Mesenchymal stem cell (in vitro differentiated cells and primary cell): ENCODE data around the gene SV2C.

Experiments
- DNase-seq: peaks from one replicate; pipeline ENCODE4 v3.0.0-alpha.2; 2013
- H2AFZ ChIP-seq: one replicate; pipeline ENCODE4 v1.6.1; 2013; ENCODE audit warnings: low read depth, mild to moderate bottlenecking, control low read depth, inconsistent platforms, low read length, moderate library complexity
- H2AK5ac ChIP-seq: 2 replicates; pipeline ENCODE4 v1.6.1; 2013; ENCODE audit warnings: low read length, moderate library complexity, mild to moderate bottlenecking, inconsistent platforms; ENCODE audit not compliant: severe bottlenecking
- H2BK120ac ChIP-seq: one replicate; pipeline ENCODE4 v1.6.1; 2013; ENCODE audit warnings: low read depth, mild to moderate bottlenecking, inconsistent platforms, low read length, moderate library complexity
- H2BK12ac ChIP-seq, 2 experiments: one replicate each; pipeline ENCODE4 v1.6.1; 2013; ENCODE audit warnings: inconsistent platforms in 2 of 2, low read length in 2 of 2, mild to moderate bottlenecking in 2 of 2, moderate library complexity in 2 of 2, control low read depth in 1 of 2
- H2BK15ac ChIP-seq: one replicate; pipeline ENCODE4 v1.6.1; 2013; ENCODE audit warnings: mild to moderate bottlenecking, low read depth, inconsistent platforms; ENCODE audit not compliant: poor library complexity, severe bottlenecking
- H2BK5ac ChIP-seq: 2 replicates; pipeline ENCODE4 v1.6.1; 2013; ENCODE audit warnings: low read depth, mild to moderate bottlenecking, low read length, control low read depth, inconsistent platforms; ENCODE audit not compliant: poor library complexity, severe bottlenecking
- H3K14ac ChIP-seq, 2 experiments: one replicate each; pipeline ENCODE4 v1.6.1; 2013; ENCODE audit warnings: inconsistent platforms in 2 of 2, low read length in 2 of 2, control low read depth in 1 of 2, mild to moderate bottlenecking in 1 of 2, moderate library complexity in 1 of 2
- H3K18ac ChIP-seq, 2 experiments: one replicate each; pipeline ENCODE4 v1.6.1; 2013; ENCODE audit warnings: inconsistent platforms in 2 of 2, low read length in 2 of 2, control low read depth in 1 of 2, low read depth in 1 of 2, mild to moderate bottlenecking in 1 of 2
- H3K23ac ChIP-seq, 2 experiments: one replicate each; pipeline ENCODE4 v1.6.1; 2013; ENCODE audit warnings: inconsistent platforms in 2 of 2, low read length in 2 of 2, mild to moderate bottlenecking in 2 of 2, moderate library complexity in 2 of 2, control low read depth in 1 of 2
- H3K27ac ChIP-seq: 2 replicates; pipeline ENCODE4 v1.5.1; 2013; ENCODE audit warnings: mild to moderate bottlenecking, moderate library complexity, low read length, control low read depth, inconsistent platforms; ENCODE audit not compliant: poor library complexity, severe bottlenecking
- H3K27me3 ChIP-seq, 2 experiments: 2 replicates each; pipeline versions ENCODE4 v1.6.1 to v1.7.0; 2013; ENCODE audit warnings: low read length in 2 of 2, mild to moderate bottlenecking in 2 of 2, moderate library complexity in 2 of 2, control low read depth in 1 of 2, inconsistent platforms in 1 of 2; ENCODE audit not compliant: control insufficient read depth in 1 of 2, insufficient read depth in 1 of 2
- H3K36me3 ChIP-seq, 2 experiments: 2 replicates each; pipeline versions ENCODE4 v1.6.1 to v1.7.0; 2013; ENCODE audit warnings: low read length in 2 of 2, control low read depth in 1 of 2, inconsistent platforms in 1 of 2, low read depth in 1 of 2, mild to moderate bottlenecking in 1 of 2; ENCODE audit not compliant: insufficient read depth in 2 of 2, control insufficient read depth in 1 of 2
- H3K4ac ChIP-seq, 2 experiments: one replicate each; pipeline ENCODE4 v1.6.1; 2013; ENCODE audit warnings: inconsistent platforms in 2 of 2, low read length in 2 of 2, mild to moderate bottlenecking in 2 of 2, moderate library complexity in 2 of 2, control low read depth in 1 of 2, low read depth in 1 of 2
- H3K4me1 ChIP-seq: 2 replicates; pipeline ENCODE4 v1.6.1; 2013; ENCODE audit warnings: low read depth, low read length, control low read depth; ENCODE audit not compliant: control insufficient read depth, insufficient read depth
- H3K4me2 ChIP-seq: 2 replicates; pipeline ENCODE4 v1.6.1; 2013; ENCODE audit warnings: low read length, mild to moderate bottlenecking, inconsistent platforms; ENCODE audit not compliant: poor library complexity, severe bottlenecking
- H3K4me3 ChIP-seq, 2 experiments: 2 replicates each; pipeline versions ENCODE4 v1.5.1 to v1.7.0; 2013; ENCODE audit warnings: low read length in 2 of 2, mild to moderate bottlenecking in 2 of 2, control low read depth in 1 of 2, low read depth in 1 of 2; ENCODE audit not compliant: insufficient read depth in 1 of 2
- H3K79me1 ChIP-seq: replicated peaks from 2 replicates; pipeline ENCODE4 v1.6.1; 2013; ENCODE audit warnings: mild to moderate bottlenecking, control low read depth, low read length, inconsistent platforms; ENCODE audit not compliant: poor library complexity, severe bottlenecking
- H3K9ac ChIP-seq: 2 replicates; pipeline ENCODE4 v1.7.0; 2013; ENCODE audit warnings: mild to moderate bottlenecking, low read length, moderate library complexity
- H3K9me3 ChIP-seq: 2 replicates; pipeline ENCODE4 v1.7.0; 2013; ENCODE audit warnings: mild to moderate bottlenecking, low read length; ENCODE audit not compliant: control insufficient read depth
- H4K8ac ChIP-seq: one replicate; pipeline ENCODE4 v1.6.1; 2013; ENCODE audit warnings: inconsistent platforms, mild to moderate bottlenecking, low read length, moderate library complexity
- H4K91ac ChIP-seq: one replicate; pipeline ENCODE4 v1.6.1; 2013; ENCODE audit warnings: mild to moderate bottlenecking, low read length, inconsistent platforms
- WGBS: methylation state at CpG from one replicate; pipeline ENCODE4 v1.1.7; 2013; ENCODE audit warnings: mixed read lengths; 5-methylcytosine and 5-hydroxymethylcytosine counted together

The SV2C gene

DNA sequence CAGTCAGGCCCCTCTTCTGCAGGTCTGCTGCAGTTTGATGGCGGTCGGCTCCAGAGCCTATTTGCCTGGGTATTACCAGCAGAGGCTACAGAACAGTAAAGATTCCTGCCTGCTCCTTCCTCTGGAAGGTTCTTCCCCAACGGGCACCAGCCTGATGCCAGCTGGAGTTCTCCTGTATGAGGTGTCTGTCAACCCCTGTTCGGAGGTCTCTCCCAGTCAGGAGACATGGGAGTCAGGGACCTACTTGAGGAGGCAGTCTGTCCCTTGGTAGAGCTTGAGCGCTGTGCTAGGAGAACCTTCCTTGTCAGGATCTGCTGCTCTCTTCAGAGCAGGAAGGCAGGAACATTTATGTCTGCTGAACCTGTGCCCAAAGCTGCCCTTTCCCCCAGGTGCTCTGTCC, 181.5 kb downstream of the SV2C start:
- Histone ChIP-seq H3K4me3 (no peak overlapping the region), H3K4me2 (no peak overlapping the region), H2BK120ac (no peak overlapping the region), H3K79me1 (no peaks in the 10 kb centered on the region), H2BK15ac (no peak overlapping the region), H4K8ac (no peak overlapping the region), H4K91ac (no peak overlapping the region), H2BK5ac (no peak overlapping the region), H3K27ac (no peak overlapping the region), H3K4ac (no peak overlapping the region), H3K36me3 (no peaks in the 10 kb centered on the region), H3K9me3 (no peaks in the 10 kb centered on the region), H3K23ac (no peak overlapping the region), H3K4me1 (no peaks in the 10 kb centered on the region), H3K27me3 (peaks cover 0 to 9% of the 10 kb centered on the region in 2 experiments), H3K18ac (no peak overlapping the region), H3K9ac (no peak overlapping the region), H2AK5ac (no peak overlapping the region), H2BK12ac (no peak overlapping the region), H3K14ac (no peak overlapping the region), H2AFZ (no peak overlapping the region)
- DNase-seq: no peak
- 65% methylated on average over 5 of the region's 5 CpGs for WGBS

GRCh38 chr5:76269259-76269931, 186.2 kb downstream of the SV2C start:
- H2BK12ac ChIP-seq: no peak overlapping the region
- H3K14ac ChIP-seq: no peak overlapping the region
- peaks cover 0 to 9% of the 10 kb centered on the region in 2 experiments for H3K27me3 ChIP-seq
- no peak overlapping the region for H2BK5ac ChIP-seq
- no peaks in the 10 kb centered on the region for H3K79me1 ChIP-seq
- H4K8ac ChIP-seq: no peak overlapping the region
- no peak overlapping the region for H3K27ac ChIP-seq
- no peak for DNase-seq
- H3K4ac ChIP-seq: no peak overlapping the region
- H3K9me3 ChIP-seq: no peaks in the 10 kb centered on the region
- 76% methylated on average over 9 of the region's 10 CpGs for WGBS
- H3K4me1 ChIP-seq: peaks cover 1% of the 10 kb centered on the region
- H2AFZ ChIP-seq: no peak overlapping the region
- H2AK5ac ChIP-seq: no peak overlapping the region
- no peak overlapping the region for H3K18ac ChIP-seq
- no peak overlapping the region for H3K9ac ChIP-seq
- no peak overlapping the region for H3K4me2 ChIP-seq
- H3K36me3 ChIP-seq: no peaks in the 10 kb centered on the region
- H3K23ac ChIP-seq: no peak overlapping the region
- no peak overlapping the region for H2BK120ac ChIP-seq
- H3K4me3 ChIP-seq: no peak overlapping the region
- H4K91ac ChIP-seq: no peak overlapping the region
- H2BK15ac ChIP-seq: no peak overlapping the region

GRCh38 chr5:76269932-76270610, 186.9 kb downstream of the SV2C start:
- Histone ChIP-seq H3K36me3 (no peaks in the 10 kb centered on the region), H3K4ac (no peak overlapping the region), H2BK5ac (no peak overlapping the region), H2BK15ac (no peak overlapping the region), H3K9me3 (no peaks in the 10 kb centered on the region), H3K9ac (no peak overlapping the region), H3K14ac (no peak overlapping the region), H2AFZ (no peak overlapping the region), H4K8ac (no peak overlapping the region), H3K27me3 (peaks cover 0 to 9% of the 10 kb centered on the region in 2 experiments), H2AK5ac (no peak overlapping the region), H3K27ac (no peak overlapping the region), H2BK12ac (no peak overlapping the region), H3K18ac (no peak overlapping the region), H2BK120ac (no peak overlapping the region), H3K23ac (no peak overlapping the region), H3K4me2 (no peak overlapping the region), H3K79me1 (no peaks in the 10 kb centered on the region), H4K91ac (no peak overlapping the region), H3K4me1 (peaks cover 1% of the 10 kb centered on the region), H3K4me3 (no peak overlapping the region)
- DNase-seq: peak; percentile 8
- WGBS: 29% methylated on average over 1 of the region's 1 CpG

DNA sequence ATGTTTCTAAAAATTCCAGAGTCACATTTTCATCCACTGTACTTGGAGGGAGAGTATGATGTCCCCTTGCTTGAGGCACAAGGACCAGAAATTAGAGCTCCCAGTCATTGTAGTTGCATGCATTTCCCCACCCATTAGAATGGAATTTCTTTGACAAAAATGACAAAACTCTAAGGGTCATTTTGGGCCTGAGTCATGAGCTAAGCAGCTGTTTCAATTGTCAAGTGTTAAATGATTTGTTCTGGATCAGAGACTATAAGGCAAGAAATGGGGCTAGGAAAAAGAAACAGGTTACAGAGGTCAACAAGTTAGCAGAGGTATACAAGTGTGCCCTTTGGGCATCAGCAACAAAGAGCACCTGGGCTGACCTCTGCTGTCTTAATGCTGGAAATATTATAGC, 188.7 kb downstream of the SV2C start:
- H3K4me1 ChIP-seq: peaks cover 1% of the 10 kb centered on the region
- no peak overlapping the region for H2BK15ac ChIP-seq
- no peak overlapping the region for H2BK120ac ChIP-seq
- no peak overlapping the region for H4K8ac ChIP-seq
- H3K23ac ChIP-seq: no peak overlapping the region
- H3K4me2 ChIP-seq: no peak overlapping the region
- H2BK12ac ChIP-seq: no peak overlapping the region
- H3K79me1 ChIP-seq: no peaks in the 10 kb centered on the region
- no peak overlapping the region for H3K4ac ChIP-seq
- no peak for DNase-seq
- no peak overlapping the region for H3K27ac ChIP-seq
- H2BK5ac ChIP-seq: no peak overlapping the region
- H2AFZ ChIP-seq: no peak overlapping the region
- H3K9me3 ChIP-seq: no peaks in the 10 kb centered on the region
- no peak overlapping the region for H3K4me3 ChIP-seq
- H3K14ac ChIP-seq: no peak overlapping the region
- no peak overlapping the region for H3K18ac ChIP-seq
- H3K36me3 ChIP-seq: no peaks in the 10 kb centered on the region
- H3K9ac ChIP-seq: no peak overlapping the region
- no peak overlapping the region for H4K91ac ChIP-seq
- no peak overlapping the region for H2AK5ac ChIP-seq
- peaks cover 0 to 9% of the 10 kb centered on the region in 2 experiments for H3K27me3 ChIP-seq
